HepG2 (cell line): ENCODE results near the gene CBX6. TPM values are rescaled to one million over a fixed set of nuclear protein-coding genes. Genes with fewer than 3 reads are reported as not detected.

Source experiments
- ARNT2 ChIP-seq: sonication (generic); formaldehyde crosslinking; IDR thresholded peaks from 2 replicates; pipeline ENCODE4 v1.8.0; 2022; ENCODE audit warnings: mild to moderate bottlenecking, low read depth, missing genetic modification reagents, moderate library complexity
- ATF1 ChIP-seq: IDR thresholded peaks from 2 replicates; pipeline ENCODE4 v1.6.1; 2016; ENCODE audit warnings: mild to moderate bottlenecking, control low read depth
- ATF6 ChIP-seq: sonication (generic); formaldehyde crosslinking; conservative IDR thresholded peaks from 2 replicates; pipeline ENCODE4 v1.4.0; 2020; ENCODE audit warnings: missing genetic modification reagents
- BCL3 ChIP-seq: sonication (generic); formaldehyde crosslinking; IDR thresholded peaks from 2 replicates; pipeline ENCODE4 v1.5.1; 2020; ENCODE audit warnings: mild to moderate bottlenecking, missing genetic modification reagents, moderate library complexity
- CREBL2 ChIP-seq: sonication (generic); formaldehyde crosslinking; IDR thresholded peaks from 2 replicates; pipeline ENCODE4 v1.8.1; 2023; ENCODE audit warnings: missing genetic modification reagents, mild to moderate bottlenecking, borderline replicate concordance
- FOXJ3 ChIP-seq: sonication (generic); formaldehyde crosslinking; IDR thresholded peaks from 2 replicates; pipeline ENCODE4 v1.4.0; 2020; ENCODE audit warnings: missing genetic modification reagents, mild to moderate bottlenecking, borderline replicate concordance
- GMEB1 ChIP-seq: sonication (generic); formaldehyde crosslinking; IDR thresholded peaks from 2 replicates; pipeline ENCODE4 v1.5.1; 2020; ENCODE audit warnings: missing genetic modification reagents, mild to moderate bottlenecking, borderline replicate concordance
- GZF1 ChIP-seq: sonication (generic); formaldehyde crosslinking; IDR thresholded peaks from 2 replicates; pipeline ENCODE4 v1.5.1; 2020; ENCODE audit warnings: mild to moderate bottlenecking, missing genetic modification reagents
- MEIS2 ChIP-seq: sonication (generic); formaldehyde crosslinking; IDR thresholded peaks from 2 replicates; pipeline ENCODE4 v1.9.0; 2021; ENCODE audit warnings: mild to moderate bottlenecking, missing genetic modification reagents
- POLR2A ChIP-seq, 2 experiments: IDR thresholded peaks; 2 replicates each; pipeline ENCODE4 v1.6.1; 2011; ENCODE audit warnings: low read depth in 2 of 2, low read length in 2 of 2, mild to moderate bottlenecking in 1 of 2, moderate library complexity in 1 of 2; ENCODE audit not compliant: insufficient read depth in 1 of 2
- POLR2AphosphoS5 ChIP-seq: IDR thresholded peaks from 2 replicates; pipeline ENCODE4 v1.6.1; 2012; ENCODE audit warnings: low read depth, low read length
- SMAD3 ChIP-seq: sonication (generic); formaldehyde crosslinking; IDR thresholded peaks from 2 replicates; pipeline ENCODE4 v1.4.0; 2020; ENCODE audit warnings: missing genetic modification reagents
- SMC3 ChIP-seq: IDR thresholded peaks from 2 replicates; pipeline ENCODE4 v1.6.1; 2011; ENCODE audit warnings: low read length, improper control_type of control experiment
- TBL1XR1 ChIP-seq: fragments of 150-350 bp; IDR thresholded peaks from 2 replicates; pipeline ENCODE4 v1.6.1; 2014; ENCODE audit warnings: borderline replicate concordance, low read length; ENCODE audit not compliant: partially characterized antibody
- U2AF2 ChIP-seq: fragments of 200-400 bp; formaldehyde crosslinking; IDR thresholded peaks from 2 replicates; pipeline ENCODE4 v1.6.1; 2017; ENCODE audit warnings: low read depth, mild to moderate bottlenecking, low read length
- WIZ ChIP-seq: sonication (generic); formaldehyde crosslinking; IDR thresholded peaks from 2 replicates; pipeline ENCODE4 v1.5.1; 2020; ENCODE audit warnings: mild to moderate bottlenecking, missing genetic modification reagents
- ZBTB3 ChIP-seq: sonication (generic); formaldehyde crosslinking; IDR thresholded peaks from 2 replicates; pipeline ENCODE4 v1.4.0; 2020; ENCODE audit warnings: low read depth, mild to moderate bottlenecking, moderate library complexity, missing genetic modification reagents, borderline replicate concordance
- ZBTB37 ChIP-seq: sonication (generic); formaldehyde crosslinking; IDR thresholded peaks from 2 replicates; pipeline ENCODE4 v1.4.0; 2020; ENCODE audit warnings: mild to moderate bottlenecking, missing genetic modification reagents
- ZFP36L2 ChIP-seq: sonication (generic); formaldehyde crosslinking; IDR thresholded peaks from 2 replicates; pipeline ENCODE4 v1.4.0; 2020; ENCODE audit warnings: missing genetic modification reagents
- ZFP37 ChIP-seq: sonication (generic); formaldehyde crosslinking; IDR thresholded peaks from 2 replicates; pipeline ENCODE4 v1.4.0; 2020; ENCODE audit warnings: missing genetic modification reagents, borderline replicate concordance
- ZNF331 ChIP-seq: sonication (generic); formaldehyde crosslinking; IDR thresholded peaks from 2 replicates; pipeline ENCODE4 v1.4.0; 2020; ENCODE audit warnings: missing genetic modification reagents
- ZNF33B ChIP-seq: sonication (generic); formaldehyde crosslinking; IDR thresholded peaks from 2 replicates; pipeline ENCODE4 v1.5.1; 2020; ENCODE audit warnings: mild to moderate bottlenecking, missing genetic modification reagents
- ZNF367 ChIP-seq: sonication (generic); formaldehyde crosslinking; IDR thresholded peaks from 2 replicates; pipeline ENCODE4 v1.4.0; 2020; ENCODE audit warnings: missing genetic modification reagents, borderline replicate concordance
- ZNF616 ChIP-seq: sonication (generic); formaldehyde crosslinking; IDR thresholded peaks from 2 replicates; pipeline ENCODE4 v1.5.0; 2020; ENCODE audit warnings: low read depth, mild to moderate bottlenecking, missing genetic modification reagents
- ZNF775 ChIP-seq: sonication (generic); formaldehyde crosslinking; IDR thresholded peaks from 2 replicates; pipeline ENCODE4 v1.4.0; 2020; ENCODE audit warnings: missing genetic modification reagents, mild to moderate bottlenecking, moderate library complexity, borderline replicate concordance
- polyA plus RNA-seq, 8 experiments: library from polyadenylated mRNA; depleted of rRNA in 3 of 8; stranded (reverse) in 7 of 8; unstranded in 1 of 8; fragments of >200 nt; fragmentation: Illumina TruSeq in 4 of 8; extraction: Trizol in 4 of 8; gene quantifications; 2 replicates each; pipeline versions ENCODE4 v1.2.1 to v1.2.3, GENCODE V29; 2011 to 2016; ENCODE audit warnings: low read depth in 4 of 8, missing spikeins in 1 of 8, mixed read lengths in 1 of 8; ENCODE audit not compliant: insufficient read depth in 1 of 8
- total RNA-seq, 5 experiments: library from RNA; depleted of rRNA; stranded (reverse); fragments of >200 nt; fragmentation: Illumina TruSeq; extraction: Trizol; gene quantifications; 2 replicates each; pipeline ENCODE4 v1.2.3, GENCODE V29; 2016; ENCODE audit warnings: low read depth in 1 of 5

CBX6 gene
- total and polyA plus RNA-seq, 2 of the 13 experiments (the other 11 are each of a cell fraction or from before 2014, with no cell fraction given): 1.7 to 6.5 TPM

- no peak for TF ChIP-seq CREBL2
- TF ChIP-seq ZNF331 (CRISPR knock-in tag): peak; percentile 96
- no peak for TF ChIP-seq ZBTB3 (CRISPR knock-in tag)
- TF ChIP-seq GZF1 (CRISPR knock-in tag): no peak
- no peak for TF ChIP-seq POLR2A (IDR thresholded peaks at IDR 0.05; ENCODE audit: insufficient read depth in 1 of 2, low read depth in 2 of 2, low read length in 2 of 2)
- peak; percentile 74; the same call in 1 of the 2 replicates for TF ChIP-seq MEIS2 (CRISPR knock-in tag)
- TF ChIP-seq ZBTB37 (CRISPR knock-in tag): no peak
- 0 out of 2 replicates have a peak, but pooled peaks have one; percentile 36 for TF ChIP-seq BCL3 (CRISPR knock-in tag)
- no peak for TF ChIP-seq POLR2AphosphoS5
- TF ChIP-seq ZNF775 (CRISPR knock-in tag): no peak
- TF ChIP-seq ARNT2: 0 out of 2 replicates have a peak, but pooled peaks have one; percentile 31
- TF ChIP-seq TBL1XR1: no peak
- TF ChIP-seq ZFP36L2 (CRISPR knock-in tag): 0 out of 2 replicates have a peak, but pooled peaks have one; percentile 82
- no peak for TF ChIP-seq ATF1 (CRISPR knock-in tag)
- TF ChIP-seq ATF6 (CRISPR knock-in tag): peak; percentile 96; the same call in 1 of the 2 replicates
- TF ChIP-seq SMC3: peak; percentile 25; the same call in 1 of the 2 replicates
- TF ChIP-seq SMAD3 (CRISPR knock-in tag): peak; percentile 91
- TF ChIP-seq U2AF2: no peak
- peak; percentile 93; the same call in 1 of the 2 replicates for TF ChIP-seq ZFP37 (CRISPR knock-in tag)
- TF ChIP-seq ZNF367: peak; percentile 48; the same call in 1 of the 2 replicates
- TF ChIP-seq ZNF616 (CRISPR knock-in tag): no peak
- TF ChIP-seq ZNF33B (CRISPR knock-in tag): no peak
- no peak for TF ChIP-seq FOXJ3 (CRISPR knock-in tag)
- TF ChIP-seq GMEB1 (CRISPR knock-in tag): no peak
- peak; percentile 98 for TF ChIP-seq WIZ
Measured at GRCh38 chr22:38824585-38824984, 47.4 kb downstream of the CBX6 start (continued).
